Measurements from ENCODE around the gene SDR9C7.
"Not testable (repeated sequence)": the region's sequence is repeated elsewhere in the genome, so short reads cannot be mapped to it uniquely, and the experiment has no call there.

The SDR9C7 gene

DNA sequence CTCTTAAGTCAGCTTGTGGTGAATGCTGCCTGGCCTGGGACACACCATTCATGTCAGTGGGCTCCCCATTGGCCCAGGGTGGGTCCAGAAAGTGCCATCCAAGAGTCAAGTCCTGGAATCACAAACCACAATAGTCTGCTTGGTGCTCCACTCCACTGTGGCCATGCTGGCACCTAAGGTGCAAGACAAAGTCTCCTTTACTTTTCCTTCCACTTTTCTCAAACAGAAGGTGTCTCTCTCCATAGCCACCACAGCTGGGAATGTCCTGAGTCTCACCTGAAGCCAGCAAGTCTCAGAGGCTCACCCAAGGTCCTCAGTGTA, 14.2 kb upstream of the SDR9C7 start:
- POLR2A ChIA-PET, result no interaction called here
- no peak for DNase-seq (ENCODE audit: extremely low spot score)
- CTCF ChIA-PET, result interaction anchor here (2.1 kb wide), 1 partner anchor 39 kb away, joined by 5 read pairs; no protein-coding TSS in a partner anchor
- TF ChIP-seq, protein P1, sequence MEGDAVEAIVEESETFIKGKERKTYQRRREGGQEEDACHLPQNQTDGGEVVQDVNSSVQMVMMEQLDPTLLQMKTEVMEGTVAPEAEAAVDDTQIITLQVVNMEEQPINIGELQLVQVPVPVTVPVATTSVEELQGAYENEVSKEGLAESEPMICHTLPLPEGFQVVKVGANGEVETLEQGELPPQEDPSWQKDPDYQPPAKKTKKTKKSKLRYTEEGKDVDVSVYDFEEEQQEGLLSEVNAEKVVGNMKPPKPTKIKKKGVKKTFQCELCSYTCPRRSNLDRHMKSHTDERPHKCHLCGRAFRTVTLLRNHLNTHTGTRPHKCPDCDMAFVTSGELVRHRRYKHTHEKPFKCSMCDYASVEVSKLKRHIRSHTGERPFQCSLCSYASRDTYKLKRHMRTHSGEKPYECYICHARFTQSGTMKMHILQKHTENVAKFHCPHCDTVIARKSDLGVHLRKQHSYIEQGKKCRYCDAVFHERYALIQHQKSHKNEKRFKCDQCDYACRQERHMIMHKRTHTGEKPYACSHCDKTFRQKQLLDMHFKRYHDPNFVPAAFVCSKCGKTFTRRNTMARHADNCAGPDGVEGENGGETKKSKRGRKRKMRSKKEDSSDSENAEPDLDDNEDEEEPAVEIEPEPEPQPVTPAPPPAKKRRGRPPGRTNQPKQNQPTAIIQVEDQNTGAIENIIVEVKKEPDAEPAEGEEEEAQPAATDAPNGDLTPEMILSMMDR (IDR thresholded peaks at IDR 0.05; ENCODE audit: control extremely low read depth, extremely low read depth, low read depth, missing control alignments), result no peak

- DNase-seq (ENCODE audit: extremely low spot score), result no peak
- TF ChIP-seq, protein P1 (IDR thresholded peaks at IDR 0.05; ENCODE audit: control extremely low read depth, extremely low read depth, low read depth, missing control alignments), result no peak
- POLR2A ChIA-PET, result no interaction called here
- CTCF ChIA-PET, result interaction anchor here (2.1 kb wide), 1 partner anchor 40 kb away, joined by 5 read pairs; no protein-coding TSS in a partner anchor
Observed at GRCh38 chr12:56947633-56948456, 13.6 kb upstream of the SDR9C7 start.

GRCh38 chr12:56943878-56944277, 9.7 kb upstream of the SDR9C7 start:
- DNase-seq (ENCODE audit: extremely low spot score), result no peak
- TF ChIP-seq, protein P1 (IDR thresholded peaks at IDR 0.05; ENCODE audit: control extremely low read depth, extremely low read depth, low read depth, missing control alignments), result no peak
- CTCF ChIA-PET, result no interaction called here
- POLR2A ChIA-PET, result no interaction called here

- CTCF ChIA-PET; POLR2A ChIA-PET; DNase-seq (ENCODE audit: extremely low spot score): not testable (repeated sequence)
Observed at GRCh38 chr12:56943374-56943773, 9.2 kb upstream of the SDR9C7 start.

GRCh38 chr12:56941299-56942017, 7.2 kb upstream of the SDR9C7 start:
- ChIA-PET POLR2A (no interaction called here), CTCF (no interaction called here)
- DNase-seq (ENCODE audit: extremely low spot score), result no peak
- TF ChIP-seq, protein P1 (IDR thresholded peaks at IDR 0.05; ENCODE audit: control extremely low read depth, extremely low read depth, low read depth, missing control alignments), result no peak

DNA sequence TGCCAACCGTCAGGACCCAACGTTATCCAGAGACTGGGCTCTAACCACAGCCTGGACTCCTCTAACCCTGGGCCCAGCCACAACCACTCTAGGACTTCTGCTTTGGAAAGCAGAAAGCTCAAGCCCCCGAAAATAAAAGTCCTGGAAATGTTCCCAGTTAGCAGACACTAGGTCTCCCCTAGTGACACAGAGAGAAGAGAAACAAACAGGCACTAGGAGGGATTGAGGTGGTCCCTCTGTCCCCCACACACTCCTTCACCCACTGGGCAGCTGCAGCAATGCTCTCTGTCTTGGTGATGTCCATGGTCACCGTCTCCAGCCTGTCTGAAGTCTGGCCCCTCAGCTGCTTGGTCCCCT, 6.7 kb upstream of the SDR9C7 start:
- POLR2A ChIA-PET; DNase-seq (ENCODE audit: extremely low spot score); CTCF ChIA-PET: not testable (repeated sequence)

DNA sequence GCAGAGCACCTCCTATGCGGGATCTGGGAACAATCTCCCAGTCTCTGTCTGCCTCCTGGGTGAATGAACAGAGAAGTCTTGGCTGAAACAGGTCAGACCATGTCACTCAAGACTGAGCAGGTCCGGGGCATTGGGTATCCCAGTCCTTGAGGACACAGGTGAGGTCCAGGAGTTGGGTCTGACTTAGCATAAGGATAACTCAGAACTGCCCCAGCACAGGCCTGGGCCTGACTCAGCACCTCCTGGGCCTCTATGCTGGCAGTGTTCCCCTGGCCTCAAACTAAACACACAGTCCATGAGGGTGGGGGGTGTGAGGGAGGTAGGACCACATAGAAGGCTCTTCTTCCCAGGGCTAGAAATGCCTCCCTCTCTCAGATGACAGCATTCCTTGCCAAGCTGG, 1.5 kb upstream of the SDR9C7 start:
- DNase-seq (ENCODE audit: extremely low spot score), result no peak
- TF ChIP-seq, protein P1 (IDR thresholded peaks at IDR 0.05; ENCODE audit: control extremely low read depth, extremely low read depth, low read depth, missing control alignments), result no peak
- CTCF ChIA-PET, result no interaction called here
- POLR2A ChIA-PET, result no interaction called here
